H9 (cell line): Measurements from ENCODE around the gene MAP3K12. TPM values are rescaled to one million over a fixed set of nuclear protein-coding genes. Genes with fewer than 3 reads are reported as not detected.

Experiments used
- DNase-seq: peaks from one replicate; pipeline ENCODE4 v3.0.0-alpha.2; 2017
- H2AFZ ChIP-seq: one replicate; pipeline ENCODE4 v1.6.1; 2013; ENCODE audit warnings: mild to moderate bottlenecking, low read length, control low read depth, moderate library complexity
- H2AK5ac ChIP-seq: 2 replicates; pipeline ENCODE4 v1.6.1; 2013; ENCODE audit warnings: low read length, control low read depth, mixed read lengths; ENCODE audit not compliant: insufficient read length
- H2BK120ac ChIP-seq: one replicate; pipeline ENCODE4 v1.6.1; 2013; ENCODE audit warnings: low read depth, mild to moderate bottlenecking, low read length, control low read depth, inconsistent platforms; ENCODE audit not compliant: poor library complexity, severe bottlenecking
- H2BK12ac ChIP-seq: 2 replicates; pipeline ENCODE4 v1.6.1; 2013; ENCODE audit warnings: low read length, control low read depth, mixed read lengths, low read depth; ENCODE audit not compliant: insufficient read length
- H2BK15ac ChIP-seq: 2 replicates; pipeline ENCODE4 v1.6.1; 2013; ENCODE audit warnings: low read depth, low read length, control low read depth
- H2BK20ac ChIP-seq: one replicate; pipeline ENCODE4 v1.6.1; 2013; ENCODE audit warnings: low read depth, mild to moderate bottlenecking, low read length, control low read depth, inconsistent platforms; ENCODE audit not compliant: poor library complexity, severe bottlenecking
- H2BK5ac ChIP-seq: 2 replicates; pipeline ENCODE4 v1.6.1; 2013; ENCODE audit warnings: low read length, control low read depth, mixed read lengths; ENCODE audit not compliant: insufficient read length
- H3K14ac ChIP-seq: 2 replicates; pipeline ENCODE4 v1.6.1; 2013; ENCODE audit warnings: low read length, control low read depth; ENCODE audit not compliant: insufficient read depth
- H3K18ac ChIP-seq: 2 replicates; pipeline ENCODE4 v1.6.1; 2013; ENCODE audit warnings: low read depth, mild to moderate bottlenecking, mixed read lengths, low read length, control low read depth; ENCODE audit not compliant: insufficient read length
- H3K23ac ChIP-seq: 2 replicates; pipeline ENCODE4 v1.6.1; 2013; ENCODE audit warnings: low read length, control low read depth, mixed read lengths, low read depth; ENCODE audit not compliant: insufficient read length
- H3K23me2 ChIP-seq: 2 replicates; pipeline ENCODE4 v1.6.1; 2013; ENCODE audit warnings: low read depth, mild to moderate bottlenecking, mixed read lengths, low read length, control low read depth; ENCODE audit not compliant: insufficient read length, poor library complexity, severe bottlenecking
- H3K27ac ChIP-seq: 2 replicates; pipeline ENCODE4 v1.5.1; 2013; ENCODE audit warnings: low read length, control low read depth, mixed read lengths, low read depth; ENCODE audit not compliant: insufficient read length
- H3K27me3 ChIP-seq: 2 replicates; pipeline ENCODE4 v1.6.1; 2013; ENCODE audit warnings: low read length, control low read depth, inconsistent platforms; ENCODE audit not compliant: insufficient read depth
- H3K4ac ChIP-seq: 2 replicates; pipeline ENCODE4 v1.6.1; 2013; ENCODE audit warnings: low read depth, mild to moderate bottlenecking, control low read depth, inconsistent platforms, low read length, moderate library complexity
- H3K4me1 ChIP-seq: 2 replicates; pipeline ENCODE4 v1.6.1; 2013; ENCODE audit warnings: low read length, control low read depth, inconsistent platforms; ENCODE audit not compliant: insufficient read depth
- H3K4me2 ChIP-seq: 2 replicates; pipeline ENCODE4 v1.6.1; 2013; ENCODE audit warnings: low read length, control low read depth, mixed read lengths; ENCODE audit not compliant: insufficient read length, insufficient read depth
- H3K56ac ChIP-seq: 2 replicates; pipeline ENCODE4 v1.6.1; 2013; ENCODE audit warnings: low read depth, mild to moderate bottlenecking, mixed read lengths, low read length, control low read depth; ENCODE audit not compliant: insufficient read length
- H3K79me1 ChIP-seq: 2 replicates; pipeline ENCODE4 v1.6.1; 2013; ENCODE audit warnings: low read depth, mild to moderate bottlenecking, moderate library complexity, low read length, control low read depth, inconsistent platforms; ENCODE audit not compliant: insufficient read depth, poor library complexity, severe bottlenecking
- H3K79me2 ChIP-seq: 2 replicates; pipeline ENCODE4 v1.6.1; 2013; ENCODE audit warnings: low read length, control low read depth, inconsistent platforms; ENCODE audit not compliant: insufficient read depth
- H3K9ac ChIP-seq: 2 replicates; pipeline ENCODE4 v1.6.1; 2013; ENCODE audit warnings: low read length, control low read depth, mixed read lengths; ENCODE audit not compliant: insufficient read length; ENCODE audit errors: extremely low read depth
- H3K9me3 ChIP-seq: one replicate; pipeline ENCODE4 v1.6.1; 2013; ENCODE audit warnings: low read depth, low read length, inconsistent platforms; ENCODE audit not compliant: control insufficient read depth
- H3T11ph ChIP-seq: one replicate; pipeline ENCODE4 v1.6.1; 2013; ENCODE audit warnings: mild to moderate bottlenecking, low read length, control low read depth, inconsistent platforms
- H4K20me1 ChIP-seq: one replicate; pipeline ENCODE4 v1.6.1; 2013; ENCODE audit not compliant: control insufficient read depth, insufficient read length, insufficient read depth
- H4K5ac ChIP-seq: 2 replicates; pipeline ENCODE4 v1.6.1; 2013; ENCODE audit warnings: low read depth, mild to moderate bottlenecking, mixed read lengths, low read length, control low read depth; ENCODE audit not compliant: insufficient read length
- H4K8ac ChIP-seq: replicated peaks from 2 replicates; pipeline ENCODE4 v1.6.1; 2013; ENCODE audit warnings: low read length, control low read depth, mixed read lengths, low read depth; ENCODE audit not compliant: insufficient read length
- H4K91ac ChIP-seq: 2 replicates; pipeline ENCODE4 v1.6.1; 2013; ENCODE audit warnings: low read depth, mild to moderate bottlenecking, moderate library complexity, mixed read lengths, low read length, control low read depth; ENCODE audit not compliant: insufficient read length
- H3K27ac Mint-ChIP-seq, 3 experiments: 2 replicates in 2 of 3; 3 replicates in 1 of 3; pipeline ENCODE4 v1.8.0; 2020 to 2021; ENCODE audit warnings: mixed read lengths in 3 of 3, mild to moderate bottlenecking in 1 of 3, moderate library complexity in 1 of 3
- H3K27me3 Mint-ChIP-seq: 2 replicates; pipeline ENCODE4 v1.8.0; 2021; ENCODE audit warnings: low read depth, mild to moderate bottlenecking, moderate library complexity, mixed read lengths
- H3K36me3 Mint-ChIP-seq, 3 experiments: 2 replicates in 2 of 3; 3 replicates in 1 of 3; pipeline ENCODE4 v1.8.0; 2020 to 2021; ENCODE audit warnings: low read depth in 3 of 3, mixed read lengths in 3 of 3; ENCODE audit not compliant: insufficient read depth in 1 of 3
- H3K4me1 Mint-ChIP-seq, 2 experiments: 2 replicates each; pipeline ENCODE4 v1.8.0; 2020; ENCODE audit warnings: mixed read lengths in 2 of 2
- H3K4me3 Mint-ChIP-seq, 2 experiments: 2 replicates in 1 of 2; 3 replicates in 1 of 2; pipeline ENCODE4 v1.8.0; 2020 to 2021; ENCODE audit warnings: mild to moderate bottlenecking in 2 of 2, mixed read lengths in 2 of 2, moderate library complexity in 1 of 2
- H3K9me3 Mint-ChIP-seq, 2 experiments: 2 replicates in 1 of 2; 3 replicates in 1 of 2; pipeline ENCODE4 v1.8.0; 2020; ENCODE audit warnings: mild to moderate bottlenecking in 2 of 2, mixed read lengths in 2 of 2, moderate library complexity in 1 of 2
- WGBS: extraction: QIAGEN DNeasy Blood & Tissue Kit; methylation state at CpG from one replicate; pipeline ENCODE4 v1.1.7; 2013; ENCODE audit warnings: missing lambda C conversion rate, low lambda C conversion rate, mixed read lengths; ENCODE audit not compliant: insufficient read length; ENCODE audit errors: extremely low coverage; 5-methylcytosine and 5-hydroxymethylcytosine counted together
- total RNA-seq: library from RNA; stranded (reverse); gene quantifications from 2 replicates; pipeline ENCODE4 v1.2.1, GENCODE V29; 2021
- TF ChIP-seq, protein P1 (sequence below): fragments of 200-600 bp; sonication (generic); conservative IDR thresholded peaks from 3 replicates; pipeline ENCODE4 v1.8.0; 2021; ENCODE audit warnings: antibody characterized with exemption, mild to moderate bottlenecking

The MAP3K12 gene
- total RNA-seq, 1 experiment from 2014 or later = 22.3 TPM

DNA sequence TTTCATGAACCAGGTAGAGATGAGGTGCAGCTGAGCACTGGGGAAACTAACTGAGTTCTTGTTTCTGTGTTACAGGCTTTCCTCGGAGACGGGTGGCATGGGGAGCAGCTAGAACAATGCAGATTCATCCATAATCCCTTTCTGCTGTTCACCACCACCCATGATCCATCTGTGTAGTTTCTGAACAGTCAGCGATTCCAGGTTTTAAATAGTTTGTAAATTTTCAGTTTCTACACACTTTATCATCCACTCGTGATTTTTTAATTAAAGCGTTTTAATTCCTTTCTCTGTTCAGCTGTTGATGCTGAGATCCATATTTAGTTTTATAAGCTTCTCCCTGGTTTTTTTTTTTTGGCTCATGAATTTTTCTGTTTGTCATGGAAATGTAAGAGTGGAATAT, 19.9 kb downstream of the MAP3K12 start:
- WGBS = no CpG with 5 or more reads among the region's 5 CpGs
- TF ChIP-seq, protein P1, sequence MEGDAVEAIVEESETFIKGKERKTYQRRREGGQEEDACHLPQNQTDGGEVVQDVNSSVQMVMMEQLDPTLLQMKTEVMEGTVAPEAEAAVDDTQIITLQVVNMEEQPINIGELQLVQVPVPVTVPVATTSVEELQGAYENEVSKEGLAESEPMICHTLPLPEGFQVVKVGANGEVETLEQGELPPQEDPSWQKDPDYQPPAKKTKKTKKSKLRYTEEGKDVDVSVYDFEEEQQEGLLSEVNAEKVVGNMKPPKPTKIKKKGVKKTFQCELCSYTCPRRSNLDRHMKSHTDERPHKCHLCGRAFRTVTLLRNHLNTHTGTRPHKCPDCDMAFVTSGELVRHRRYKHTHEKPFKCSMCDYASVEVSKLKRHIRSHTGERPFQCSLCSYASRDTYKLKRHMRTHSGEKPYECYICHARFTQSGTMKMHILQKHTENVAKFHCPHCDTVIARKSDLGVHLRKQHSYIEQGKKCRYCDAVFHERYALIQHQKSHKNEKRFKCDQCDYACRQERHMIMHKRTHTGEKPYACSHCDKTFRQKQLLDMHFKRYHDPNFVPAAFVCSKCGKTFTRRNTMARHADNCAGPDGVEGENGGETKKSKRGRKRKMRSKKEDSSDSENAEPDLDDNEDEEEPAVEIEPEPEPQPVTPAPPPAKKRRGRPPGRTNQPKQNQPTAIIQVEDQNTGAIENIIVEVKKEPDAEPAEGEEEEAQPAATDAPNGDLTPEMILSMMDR = no peak
- peaks cover 43 to 58% of the 10 kb centered on the region in 2 experiments for H3K4me1 Mint-ChIP-seq
- Histone ChIP-seq H3K27ac (no peak overlapping the region), H2BK12ac (no peak overlapping the region), H3K79me1 (peaks cover 6% of the 10 kb centered on the region), H3K9ac (no peak overlapping the region), H2AFZ (no peak overlapping the region), H4K5ac (no peak overlapping the region), H3K9me3 (no peaks in the 10 kb centered on the region), H3K4me2 (no peak overlapping the region), H2AK5ac (no peak overlapping the region), H2BK120ac (no peak overlapping the region), H4K20me1 (no peaks in the 10 kb centered on the region), H4K8ac (no peak overlapping the region), H3K23me2 (no peaks in the 10 kb centered on the region), H3K4me1 (no peaks in the 10 kb centered on the region), H2BK15ac (no peak overlapping the region), H4K91ac (no peak overlapping the region), H3K79me2 (no peaks in the 10 kb centered on the region), H3T11ph (no peak overlapping the region), H3K27me3 (no peaks in the 10 kb centered on the region), H3K14ac (no peak overlapping the region), H3K23ac (no peak overlapping the region), H3K56ac (no peak overlapping the region), H3K4ac (no peak overlapping the region), H2BK20ac (no peak overlapping the region), H3K18ac (no peak overlapping the region), H2BK5ac (no peak overlapping the region)
- DNase-seq = no peak
- H3K9me3 Mint-ChIP-seq = no peaks in the 10 kb centered on the region
- no peaks in the 10 kb centered on the region; the same call in 1 of the 2 replicates for H3K27me3 Mint-ChIP-seq
- H3K4me3 Mint-ChIP-seq = no peak overlapping the region
- peak overlapping the region in 1 of 3 experiments; percentile 93; a peak in 2 of 7 replicates for H3K27ac Mint-ChIP-seq
- peaks cover 54 to 89% (median 88%) of the 10 kb centered on the region in 3 experiments for H3K36me3 Mint-ChIP-seq
